GM21515 (cell line): ENCODE data around the gene RASA1.
A peak's percentile ranks its signal among the peaks of the same experiment; 100 is the strongest.

Source experiments
- ATAC-seq: cut with Tn5 transposase; IDR thresholded peaks from one replicate; pipeline ENCODE4 v1.9.1; 2021; ENCODE audit not compliant: unreplicated experiment

Gene RASA1

GRCh38 chr5:87400305-87400899 is 132.7 kb downstream of the RASA1 start:
- peak; percentile 71 for ATAC-seq

- no peak for ATAC-seq
These were observed 133.9 kb downstream of the RASA1 start for GRCh38 chr5:87401626-87402025.

- ATAC-seq = no peak
These were observed 135.7 kb downstream of the RASA1 start for GRCh38 chr5:87403409-87403808.

- no peak for ATAC-seq
These were observed 136.2 kb downstream of the RASA1 start for GRCh38 chr5:87403899-87404298.

GRCh38 chr5:87404359-87404758 is 136.7 kb downstream of the RASA1 start:
- ATAC-seq = no peak

- no peak for ATAC-seq
These were observed 137.9 kb downstream of the RASA1 start for GRCh38 chr5:87405472-87406155.

GRCh38 chr5:87408204-87408603 is 140.5 kb downstream of the RASA1 start:
- no peak for ATAC-seq

GRCh38 chr5:87410931-87411330 is 143.2 kb downstream of the RASA1 start:
- no peak for ATAC-seq

GRCh38 chr5:87411586-87411972 is 143.9 kb downstream of the RASA1 start:
- no peak for ATAC-seq

- ATAC-seq = peak; percentile 22
These were observed 144.4 kb downstream of the RASA1 start for GRCh38 chr5:87411973-87412629.

GRCh38 chr5:87412630-87413342 is 145.1 kb downstream of the RASA1 start, which contains the start of gene CCNH:
Gene CCNH, minus strand, starts transcription at chr5:87412930. Its CDS starts 136 bp downstream, at chr5:87412794.
- peak; percentile 99 for ATAC-seq

GRCh38 chr5:87413343-87413645 is 145.6 kb downstream of the RASA1 start:
- ATAC-seq = peak; percentile 1

- no peak for ATAC-seq
These were observed 150.8 kb downstream of the RASA1 start for GRCh38 chr5:87418506-87418905.

- no peak for ATAC-seq
These were observed 153.6 kb downstream of the RASA1 start for GRCh38 chr5:87421307-87421706.

- ATAC-seq = no peak
These were observed 156.1 kb downstream of the RASA1 start for GRCh38 chr5:87423755-87424154.

GRCh38 chr5:87430863-87431457 is 163.3 kb downstream of the RASA1 start:
- ATAC-seq = no peak

GRCh38 chr5:87432460-87432859 is 164.8 kb downstream of the RASA1 start:
- no peak for ATAC-seq

GRCh38 chr5:87433945-87434344 is 166.3 kb downstream of the RASA1 start:
- ATAC-seq = no peak

GRCh38 chr5:87434461-87434860 is 166.8 kb downstream of the RASA1 start:
- no peak for ATAC-seq

- ATAC-seq = no peak
These were observed 167.5 kb downstream of the RASA1 start for GRCh38 chr5:87435144-87435694.

GRCh38 chr5:87437724-87438123 is 170.0 kb downstream of the RASA1 start:
- ATAC-seq = no peak
